Muscle layer of duodenum (tissue), 2 donors: ENCODE data around the gene JAK1.

Experiments
- H3K27ac ChIP-seq: one replicate; pipeline ENCODE4 v1.7.0; 2013; ENCODE audit warnings: mild to moderate bottlenecking, low read length
- H3K27me3 ChIP-seq: one replicate; pipeline ENCODE4 v1.7.0; 2013; ENCODE audit warnings: low read depth, mild to moderate bottlenecking, control low read depth, low read length
- H3K36me3 ChIP-seq, 2 donors: one replicate each; pipeline ENCODE4 v1.7.0; 2013; ENCODE audit warnings: low read length in 2 of 2, control low read depth in 1 of 2, mild to moderate bottlenecking in 1 of 2; ENCODE audit not compliant: insufficient read depth in 2 of 2, control insufficient read depth in 1 of 2
- H3K4me1 ChIP-seq, 2 donors: one replicate each; pipeline ENCODE4 v1.7.0; 2013; ENCODE audit warnings: low read length in 2 of 2, mild to moderate bottlenecking in 2 of 2, control low read depth in 1 of 2, moderate library complexity in 1 of 2; ENCODE audit not compliant: insufficient read depth in 2 of 2, control insufficient read depth in 1 of 2
- H3K4me3 ChIP-seq, 2 donors: one replicate each; pipeline ENCODE4 v1.7.0; 2013; ENCODE audit warnings: low read length in 2 of 2, low read depth in 1 of 2, mild to moderate bottlenecking in 1 of 2
- H3K9me3 ChIP-seq, 2 donors: one replicate each; pipeline ENCODE4 v1.7.0; 2013; ENCODE audit warnings: low read length in 2 of 2, control low read depth in 1 of 2, mild to moderate bottlenecking in 1 of 2; ENCODE audit not compliant: control insufficient read depth in 1 of 2
- donor health status: healthy.

Gene JAK1

GRCh38 chr1:64790832-64791487, 175.4 kb downstream of the JAK1 start:
- Histone ChIP-seq H3K27me3 (no peaks in the 10 kb centered on the region), H3K4me1 (no peaks in the 10 kb centered on the region), H3K36me3 (peaks cover 6 to 13% of the 10 kb centered on the region in 2 donors), H3K9me3 (peaks cover 7% of the 10 kb centered on the region in 2 donors), H3K4me3 (no peak overlapping the region), H3K27ac (no peak overlapping the region)
